ENCODE measurements around the gene SLC25A25.

DNA sequence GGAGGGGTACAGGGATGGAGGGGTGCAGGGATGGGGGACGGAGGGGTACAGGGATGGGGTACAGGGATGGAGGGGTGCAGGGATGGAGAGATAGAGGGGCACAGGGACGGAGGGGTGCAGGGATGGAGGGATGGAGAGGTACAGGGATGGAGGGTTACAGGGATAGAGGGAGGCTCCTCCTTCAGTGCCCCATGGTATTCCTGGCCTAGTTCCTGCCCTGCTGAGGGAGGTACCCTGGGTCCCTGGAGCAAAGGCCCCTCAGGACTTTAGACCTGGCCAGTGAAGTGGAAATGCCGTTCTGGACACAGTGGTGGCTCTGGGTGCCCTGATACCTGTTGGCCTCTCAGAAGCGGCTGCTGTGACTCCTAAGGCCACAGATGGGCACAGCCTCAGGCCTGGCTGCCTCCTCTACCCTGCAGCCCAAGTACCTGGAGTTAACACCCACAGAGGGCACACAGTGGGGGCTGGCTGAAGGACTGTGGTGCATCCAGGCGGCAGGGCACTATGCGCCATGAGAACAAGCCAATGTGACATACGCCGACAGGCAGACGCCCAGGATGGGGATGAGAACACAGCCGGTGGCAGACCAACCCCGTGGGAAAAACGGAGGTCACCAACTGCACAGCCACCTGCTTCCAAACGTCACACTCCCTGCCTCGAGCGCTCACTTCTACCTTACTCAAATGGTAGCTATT is 51.1 kb downstream of the SLC25A25 start:
- TF ChIP-seq, protein P1, sequence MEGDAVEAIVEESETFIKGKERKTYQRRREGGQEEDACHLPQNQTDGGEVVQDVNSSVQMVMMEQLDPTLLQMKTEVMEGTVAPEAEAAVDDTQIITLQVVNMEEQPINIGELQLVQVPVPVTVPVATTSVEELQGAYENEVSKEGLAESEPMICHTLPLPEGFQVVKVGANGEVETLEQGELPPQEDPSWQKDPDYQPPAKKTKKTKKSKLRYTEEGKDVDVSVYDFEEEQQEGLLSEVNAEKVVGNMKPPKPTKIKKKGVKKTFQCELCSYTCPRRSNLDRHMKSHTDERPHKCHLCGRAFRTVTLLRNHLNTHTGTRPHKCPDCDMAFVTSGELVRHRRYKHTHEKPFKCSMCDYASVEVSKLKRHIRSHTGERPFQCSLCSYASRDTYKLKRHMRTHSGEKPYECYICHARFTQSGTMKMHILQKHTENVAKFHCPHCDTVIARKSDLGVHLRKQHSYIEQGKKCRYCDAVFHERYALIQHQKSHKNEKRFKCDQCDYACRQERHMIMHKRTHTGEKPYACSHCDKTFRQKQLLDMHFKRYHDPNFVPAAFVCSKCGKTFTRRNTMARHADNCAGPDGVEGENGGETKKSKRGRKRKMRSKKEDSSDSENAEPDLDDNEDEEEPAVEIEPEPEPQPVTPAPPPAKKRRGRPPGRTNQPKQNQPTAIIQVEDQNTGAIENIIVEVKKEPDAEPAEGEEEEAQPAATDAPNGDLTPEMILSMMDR (IDR thresholded peaks at IDR 0.05), result no peak
- TF ChIP-seq POLR2A (IDR thresholded peaks at IDR 0.05) (no peak), POLR2AphosphoS5 (IDR thresholded peaks at IDR 0.05) (no peak)

Measured in prostate gland (tissue), 2 donors.